Activated CD8-positive, alpha-beta T cell treated with anti-CD3 and anti-CD28 coated beads for 36 hours (primary cell): Measurements from ENCODE around the gene AMBN. TPM values are rescaled to one million over a fixed set of nuclear protein-coding genes. Genes with fewer than 3 reads are reported as not detected.

Experiments used
- ATAC-seq: fragments of 200-7000 bp; cut with Tn5 transposase; one replicate; pipeline ENCODE4 v1.10.0; 2021; ENCODE audit warnings: mild to moderate bottlenecking, moderate library complexity
- CTCF ChIA-PET: fragments of 350-600 bp; sonication (Branson Sonifier 250); formaldehyde crosslinking; loops from one replicate; lab custom pipeline; 2021; ENCODE audit warnings: antibody characterized with exemption; lab: Charles Lee
- POLR2A ChIA-PET: fragments of 350-600 bp; sonication (Branson Sonifier 250); formaldehyde crosslinking; loops from one replicate; lab custom pipeline; 2021; ENCODE audit warnings: antibody characterized with exemption; lab: Charles Lee
- DNase-seq: peaks from one replicate; pipeline ENCODE4 v3.0.0-alpha.2; 2020
- H3K27ac Mint-ChIP-seq: one replicate; pipeline ENCODE4 v1.8.0; 2021; ENCODE audit warnings: mild to moderate bottlenecking, mixed read lengths
- H3K27me3 Mint-ChIP-seq: one replicate; pipeline ENCODE4 v1.8.0; 2021; ENCODE audit warnings: mixed read lengths
- H3K36me3 Mint-ChIP-seq: one replicate; pipeline ENCODE4 v1.8.0; 2021; ENCODE audit warnings: low read depth, mixed read lengths
- H3K4me1 Mint-ChIP-seq: one replicate; pipeline ENCODE4 v1.8.0; 2021; ENCODE audit warnings: low read depth, mixed read lengths
- H3K4me3 Mint-ChIP-seq: one replicate; pipeline ENCODE4 v1.8.0; 2021; ENCODE audit warnings: mild to moderate bottlenecking, moderate library complexity, mixed read lengths
- H3K9me3 Mint-ChIP-seq: one replicate; pipeline ENCODE4 v1.8.0; 2021; ENCODE audit warnings: mixed read lengths
- intact Hi-C: fragments of 100-400 bp; cut with micrococcal nuclease; formaldehyde crosslinking; loops from one replicate; pipeline ENCODE4 v1.10.0; 2022
- total RNA-seq, 2 experiments: library from RNA; stranded (reverse); gene quantifications; one replicate each; pipeline ENCODE4 v1.2.3, GENCODE V29; 2021
- TF ChIP-seq, protein P1 (sequence below): fragments of 200-600 bp; IDR thresholded peaks from one replicate; pipeline ENCODE4 v1.8.0; 2022; ENCODE audit warnings: antibody characterized with exemption, mild to moderate bottlenecking

AMBN gene
- total RNA-seq, 2 experiments from 2014 or later: not detected

DNA sequence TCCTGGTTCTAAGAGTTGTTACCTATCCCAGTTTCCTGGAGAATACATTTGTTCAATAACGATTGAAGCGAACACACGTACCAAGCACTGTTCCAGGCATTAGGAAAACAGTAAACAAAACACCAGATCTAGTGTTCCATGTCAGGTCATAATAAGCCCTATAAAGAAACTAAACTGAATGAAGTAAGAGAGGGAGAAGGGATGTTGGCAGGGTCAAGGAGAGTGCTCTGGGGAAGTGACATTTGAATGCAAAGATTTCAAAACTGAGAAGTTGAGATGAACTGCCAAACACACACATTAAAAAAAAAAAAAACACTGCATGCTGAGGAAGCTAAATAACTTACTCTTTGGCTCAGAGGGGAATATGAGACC, 22.1 kb downstream of the AMBN start:
- POLR2A ChIA-PET: interaction anchor here (1.6 kb wide), 1 partner anchor 10 kb away, joined by 4 read pairs; no protein-coding TSS in a partner anchor
- no peaks in the 10 kb centered on the region for H3K36me3 Mint-ChIP-seq

DNA sequence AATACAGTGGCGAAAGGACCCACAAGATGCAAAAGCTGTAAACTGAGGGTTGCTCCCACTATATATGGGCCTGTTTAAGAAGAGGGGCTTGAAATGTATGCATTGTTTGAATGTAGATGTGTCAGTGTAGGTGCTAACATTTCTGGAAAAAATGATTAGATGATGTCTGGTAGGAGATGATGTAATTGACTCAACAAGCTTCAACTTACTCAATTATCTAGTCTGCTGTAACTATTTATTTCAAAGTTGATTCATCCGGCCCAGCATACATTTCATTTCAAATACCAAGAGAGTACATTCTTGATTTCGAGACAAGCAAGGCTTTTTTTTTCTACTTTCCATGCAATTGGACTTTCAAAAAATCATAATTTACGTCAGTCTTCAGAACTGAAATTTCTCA, 27.2 kb downstream of the AMBN start:
- Mint-ChIP-seq H3K4me1 (peaks cover 7% of the 10 kb centered on the region), H3K9me3 (no peaks in the 10 kb centered on the region), H3K27ac (no peak overlapping the region), H3K4me3 (no peak overlapping the region), H3K27me3 (peaks cover 3% of the 10 kb centered on the region), H3K36me3 (no peaks in the 10 kb centered on the region)
- POLR2A ChIA-PET: no interaction called here
- TF ChIP-seq, protein P1, sequence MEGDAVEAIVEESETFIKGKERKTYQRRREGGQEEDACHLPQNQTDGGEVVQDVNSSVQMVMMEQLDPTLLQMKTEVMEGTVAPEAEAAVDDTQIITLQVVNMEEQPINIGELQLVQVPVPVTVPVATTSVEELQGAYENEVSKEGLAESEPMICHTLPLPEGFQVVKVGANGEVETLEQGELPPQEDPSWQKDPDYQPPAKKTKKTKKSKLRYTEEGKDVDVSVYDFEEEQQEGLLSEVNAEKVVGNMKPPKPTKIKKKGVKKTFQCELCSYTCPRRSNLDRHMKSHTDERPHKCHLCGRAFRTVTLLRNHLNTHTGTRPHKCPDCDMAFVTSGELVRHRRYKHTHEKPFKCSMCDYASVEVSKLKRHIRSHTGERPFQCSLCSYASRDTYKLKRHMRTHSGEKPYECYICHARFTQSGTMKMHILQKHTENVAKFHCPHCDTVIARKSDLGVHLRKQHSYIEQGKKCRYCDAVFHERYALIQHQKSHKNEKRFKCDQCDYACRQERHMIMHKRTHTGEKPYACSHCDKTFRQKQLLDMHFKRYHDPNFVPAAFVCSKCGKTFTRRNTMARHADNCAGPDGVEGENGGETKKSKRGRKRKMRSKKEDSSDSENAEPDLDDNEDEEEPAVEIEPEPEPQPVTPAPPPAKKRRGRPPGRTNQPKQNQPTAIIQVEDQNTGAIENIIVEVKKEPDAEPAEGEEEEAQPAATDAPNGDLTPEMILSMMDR: no peak
- ATAC-seq (peak; percentile 61), DNase-seq (no peak)
- intact Hi-C loops: no loop called here
- CTCF ChIA-PET: no interaction called here

More for the DNA sequence above, 22.1 kb downstream of the AMBN start:
- Mint-ChIP-seq H3K27ac (no peak overlapping the region), H3K4me1 (peaks cover 16% of the 10 kb centered on the region), H3K9me3 (no peaks in the 10 kb centered on the region), H3K27me3 (peaks cover 14% of the 10 kb centered on the region), H3K4me3 (no peak overlapping the region)
- intact Hi-C loops: no loop called here
- TF ChIP-seq, protein P1: no peak
- no peak for DNase-seq
- CTCF ChIA-PET: interaction anchor here (0.8 to 0.9 kb wide), 2 partner anchors 13 to 20 kb away, joined by 3 read pairs; no protein-coding TSS in a partner anchor
- no peak for ATAC-seq

DNA sequence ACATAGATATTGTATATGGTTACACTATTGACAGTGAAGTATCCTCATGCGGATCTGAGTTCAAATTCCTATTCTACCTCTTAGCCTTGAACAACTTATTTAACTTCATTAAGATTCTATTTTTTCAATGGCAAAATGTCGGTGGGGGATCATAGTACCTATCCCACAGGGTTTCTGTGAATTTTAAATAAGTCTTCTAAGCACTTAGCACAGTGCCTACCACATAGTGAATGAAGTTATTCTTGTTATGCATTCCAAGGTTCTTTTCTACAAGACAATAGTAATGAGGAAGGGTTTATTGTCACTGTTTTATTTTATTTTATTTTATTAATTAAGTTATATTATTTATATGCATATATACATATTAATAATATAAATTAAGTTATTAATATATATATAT, 27.7 kb downstream of the AMBN start:
- intact Hi-C loops: no loop called here

DNA sequence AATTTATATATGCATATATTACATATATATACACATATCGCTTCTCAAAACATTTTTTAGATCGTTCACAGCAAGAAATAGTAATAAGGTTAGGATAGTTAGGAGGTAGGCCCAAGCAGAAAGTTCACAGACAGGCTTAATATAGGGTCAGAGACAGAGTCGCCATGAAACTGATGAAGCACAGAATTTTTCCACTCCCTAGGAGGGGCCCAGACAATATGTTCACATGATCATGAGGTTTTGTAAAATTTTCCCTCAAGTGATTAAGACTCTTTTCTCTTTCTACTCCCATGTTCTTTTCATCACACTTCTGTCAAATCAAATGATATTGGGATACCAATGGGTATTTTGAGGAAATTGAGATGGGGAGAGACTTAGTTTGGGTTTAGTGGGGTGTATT, 31.3 kb downstream of the AMBN start:
- Mint-ChIP-seq H3K4me1 (peaks cover 6% of the 10 kb centered on the region), H3K4me3 (no peak overlapping the region), H3K9me3 (no peaks in the 10 kb centered on the region), H3K27ac (no peak overlapping the region), H3K27me3 (no peaks in the 10 kb centered on the region), H3K36me3 (no peaks in the 10 kb centered on the region)
- peak; percentile 70 for ATAC-seq
- DNase-seq: peak; percentile 28
- TF ChIP-seq, protein P1: no peak
- CTCF ChIA-PET: no interaction called here
- intact Hi-C loops: no loop called here
- POLR2A ChIA-PET: no interaction called here

More for the DNA sequence above, 27.7 kb downstream of the AMBN start:
- Mint-ChIP-seq H3K9me3 (no peaks in the 10 kb centered on the region), H3K27me3 (peaks cover 2% of the 10 kb centered on the region), H3K4me3 (no peak overlapping the region), H3K4me1 (peaks cover 6% of the 10 kb centered on the region), H3K36me3 (no peaks in the 10 kb centered on the region), H3K27ac (no peak overlapping the region)
- POLR2A ChIA-PET: no interaction called here
- TF ChIP-seq, protein P1: no peak
- no peak for DNase-seq
- ATAC-seq: peak; percentile 15
- CTCF ChIA-PET: no interaction called here

DNA sequence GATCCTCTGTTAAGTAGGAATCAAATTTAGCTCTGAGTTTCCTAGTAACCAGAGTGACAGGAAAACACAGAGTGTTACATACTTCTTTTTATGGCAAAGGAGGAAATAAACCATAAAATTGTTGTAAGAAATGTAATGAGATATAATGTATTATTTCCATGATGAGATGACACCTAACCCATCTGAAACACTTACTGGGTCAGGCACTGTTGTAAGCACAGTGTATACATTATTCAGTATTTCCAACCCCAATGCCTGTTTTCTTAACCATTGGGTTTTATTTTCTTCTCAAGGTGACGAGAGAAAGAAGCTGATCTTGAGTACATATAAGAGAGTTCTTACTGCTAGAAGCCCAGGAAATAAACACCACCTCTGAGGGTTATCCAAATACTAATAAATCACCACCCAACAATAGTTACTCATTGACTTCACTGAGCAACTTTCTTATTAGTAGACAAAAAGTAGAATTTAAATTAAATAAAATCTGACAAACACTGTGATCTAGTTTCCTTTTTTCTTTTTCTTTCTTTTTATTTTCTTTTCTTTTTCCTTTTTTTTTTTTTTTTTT, 32.3 kb downstream of the AMBN start:
- Mint-ChIP-seq H3K27me3 (no peaks in the 10 kb centered on the region), H3K27ac (no peak overlapping the region), H3K9me3 (no peaks in the 10 kb centered on the region), H3K36me3 (no peaks in the 10 kb centered on the region), H3K4me1 (peaks cover 10% of the 10 kb centered on the region), H3K4me3 (no peak overlapping the region)
- CTCF ChIA-PET: interaction anchor here (0.8 to 1.5 kb wide), 3 partner anchors 9 to 380 kb away, joined by 3 to 4 read pairs (median 3); no protein-coding TSS in a partner anchor
- ATAC-seq: peak; percentile 57
- intact Hi-C loops: no loop called here
- DNase-seq: no peak
- POLR2A ChIA-PET: no interaction called here
- TF ChIP-seq, protein P1: no peak
